ENCODE results near the gene TP53I11. TPM values are rescaled to one million over a fixed set of nuclear protein-coding genes. Genes with fewer than 3 reads are reported as not detected.

The TP53I11 gene
- total RNA-seq, 6 experiments from 2014 or later: 1.1 to 2.9 (median 1.8) TPM

DNA sequence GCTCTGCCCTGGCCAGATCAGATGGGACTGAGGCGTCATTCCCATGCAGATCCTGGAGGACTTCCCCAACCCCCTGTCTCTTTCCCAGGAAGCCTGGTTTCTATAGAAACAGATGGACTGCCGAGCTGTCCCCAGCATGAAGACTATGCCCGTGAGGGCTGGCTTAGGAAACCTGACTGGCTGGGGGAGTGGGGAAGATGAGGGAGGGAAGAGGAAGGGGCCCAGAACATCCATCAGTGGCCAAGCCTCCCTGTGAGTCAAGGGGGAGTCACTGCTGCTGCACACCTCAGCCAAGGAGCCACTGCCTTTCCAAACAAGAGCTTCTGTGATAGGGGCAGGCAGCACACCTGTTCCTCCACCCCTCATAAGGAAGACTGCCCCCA lies 5.8 kb downstream of the TP53I11 start:
- H3K27ac Mint-ChIP-seq: no peak overlapping the region
- TF ChIP-seq, protein P1, sequence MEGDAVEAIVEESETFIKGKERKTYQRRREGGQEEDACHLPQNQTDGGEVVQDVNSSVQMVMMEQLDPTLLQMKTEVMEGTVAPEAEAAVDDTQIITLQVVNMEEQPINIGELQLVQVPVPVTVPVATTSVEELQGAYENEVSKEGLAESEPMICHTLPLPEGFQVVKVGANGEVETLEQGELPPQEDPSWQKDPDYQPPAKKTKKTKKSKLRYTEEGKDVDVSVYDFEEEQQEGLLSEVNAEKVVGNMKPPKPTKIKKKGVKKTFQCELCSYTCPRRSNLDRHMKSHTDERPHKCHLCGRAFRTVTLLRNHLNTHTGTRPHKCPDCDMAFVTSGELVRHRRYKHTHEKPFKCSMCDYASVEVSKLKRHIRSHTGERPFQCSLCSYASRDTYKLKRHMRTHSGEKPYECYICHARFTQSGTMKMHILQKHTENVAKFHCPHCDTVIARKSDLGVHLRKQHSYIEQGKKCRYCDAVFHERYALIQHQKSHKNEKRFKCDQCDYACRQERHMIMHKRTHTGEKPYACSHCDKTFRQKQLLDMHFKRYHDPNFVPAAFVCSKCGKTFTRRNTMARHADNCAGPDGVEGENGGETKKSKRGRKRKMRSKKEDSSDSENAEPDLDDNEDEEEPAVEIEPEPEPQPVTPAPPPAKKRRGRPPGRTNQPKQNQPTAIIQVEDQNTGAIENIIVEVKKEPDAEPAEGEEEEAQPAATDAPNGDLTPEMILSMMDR (IDR thresholded peaks at IDR 0.05): no peak
- no peak overlapping the region for H3K4me3 Mint-ChIP-seq
- peaks cover 35% of the 10 kb centered on the region for H3K27me3 Mint-ChIP-seq (ENCODE audit: insufficient read depth)
- no peaks in the 10 kb centered on the region for H3K4me1 Mint-ChIP-seq (ENCODE audit: low read depth)
- DNase-seq: no peak
- no peaks in the 10 kb centered on the region for H3K9me3 Mint-ChIP-seq
- H3K36me3 Mint-ChIP-seq (ENCODE audit: low read depth): no peaks in the 10 kb centered on the region

DNA sequence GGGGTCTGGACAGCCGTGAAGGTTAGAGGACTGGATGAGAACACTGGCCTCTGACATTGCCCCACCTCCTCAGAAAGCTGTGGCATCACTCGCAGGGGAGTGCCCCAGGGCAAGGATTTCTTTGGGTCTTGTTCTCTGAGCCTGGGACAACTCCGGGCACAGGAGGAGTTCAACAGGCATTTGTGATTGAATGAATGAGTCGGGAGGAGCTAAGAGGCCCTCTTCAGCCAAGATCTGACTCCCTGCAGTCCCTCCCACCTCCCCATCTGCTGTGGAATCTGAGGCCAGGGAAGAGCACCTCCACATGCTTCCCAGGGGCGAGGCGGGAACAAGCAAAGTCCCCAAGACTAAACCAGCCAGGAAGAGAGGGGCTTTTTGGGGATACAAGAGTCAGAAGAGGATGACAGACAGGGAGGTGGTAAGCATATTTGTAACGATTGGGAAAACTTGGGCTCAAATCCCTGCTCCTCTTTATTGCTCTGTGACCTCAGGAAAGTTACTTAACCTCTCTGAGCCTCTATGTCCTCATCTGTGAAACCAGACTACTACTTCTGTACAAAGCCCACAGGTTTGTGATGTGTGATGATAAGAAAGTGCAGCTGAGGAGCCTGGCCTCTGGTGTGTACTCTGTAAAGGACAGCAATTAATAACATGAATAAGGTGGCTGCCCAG lies 6.4 kb downstream of the TP53I11 start:
- H3K9me3 Mint-ChIP-seq: no peaks in the 10 kb centered on the region
- no peaks in the 10 kb centered on the region for H3K36me3 Mint-ChIP-seq (ENCODE audit: low read depth)
- H3K27ac Mint-ChIP-seq: no peak overlapping the region
- H3K4me3 Mint-ChIP-seq: no peak overlapping the region
- TF ChIP-seq, protein P1 (IDR thresholded peaks at IDR 0.05): no peak
- H3K4me1 Mint-ChIP-seq (ENCODE audit: low read depth): no peaks in the 10 kb centered on the region
- H3K27me3 Mint-ChIP-seq (ENCODE audit: insufficient read depth): peaks cover 34% of the 10 kb centered on the region
- DNase-seq: no peak

DNA sequence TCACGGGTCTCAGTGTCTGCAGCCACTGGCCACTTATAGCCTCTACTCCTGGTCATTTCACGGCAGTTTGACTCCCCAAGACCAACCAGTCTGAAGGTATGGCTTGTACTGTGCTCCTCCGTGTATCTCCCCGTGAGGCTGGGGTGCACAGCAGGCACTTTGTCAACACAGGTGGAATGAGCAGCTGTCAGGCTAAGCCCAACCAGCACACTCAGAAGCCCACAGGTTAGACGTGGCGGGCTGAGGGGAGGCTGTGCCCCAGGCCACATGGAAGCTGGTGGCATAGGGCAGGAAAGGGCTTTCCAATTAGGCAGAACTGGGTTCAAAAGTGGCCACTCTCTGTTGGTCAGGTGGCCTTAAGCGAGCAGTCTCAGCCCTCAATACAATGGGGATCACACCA lies 7.0 kb downstream of the TP53I11 start:
- no peak for DNase-seq
- peaks cover 28% of the 10 kb centered on the region for H3K27me3 Mint-ChIP-seq (ENCODE audit: insufficient read depth)
- H3K4me3 Mint-ChIP-seq: no peak overlapping the region
- TF ChIP-seq, protein P1 (IDR thresholded peaks at IDR 0.05): no peak
- H3K4me1 Mint-ChIP-seq (ENCODE audit: low read depth): no peaks in the 10 kb centered on the region
- no peaks in the 10 kb centered on the region for H3K9me3 Mint-ChIP-seq
- H3K36me3 Mint-ChIP-seq (ENCODE audit: low read depth): no peaks in the 10 kb centered on the region
- H3K27ac Mint-ChIP-seq: no peak overlapping the region

DNA sequence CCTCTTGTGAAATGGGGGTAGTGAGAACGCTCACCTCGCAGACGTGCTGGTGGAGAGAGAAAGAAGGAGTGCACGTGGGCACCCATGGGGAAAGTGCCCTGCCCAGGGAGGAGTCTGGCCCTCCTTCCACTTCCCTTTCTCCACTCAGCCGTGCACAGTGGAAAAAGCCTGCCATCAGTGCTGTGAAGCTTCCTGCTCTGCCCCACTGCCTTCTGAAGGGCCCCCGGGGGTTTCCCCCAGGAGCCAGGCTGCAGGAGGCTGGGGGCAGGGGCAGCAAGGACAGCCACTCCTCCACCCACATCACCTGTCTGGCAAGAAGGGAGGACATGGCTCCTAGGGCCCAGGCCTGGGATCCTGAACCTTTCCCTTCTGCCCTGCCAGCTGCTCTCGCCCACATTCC lies 7.6 kb downstream of the TP53I11 start:
- no peak overlapping the region for H3K27ac Mint-ChIP-seq
- H3K27me3 Mint-ChIP-seq (ENCODE audit: insufficient read depth): peaks cover 22% of the 10 kb centered on the region
- H3K4me1 Mint-ChIP-seq (ENCODE audit: low read depth): no peaks in the 10 kb centered on the region
- no peaks in the 10 kb centered on the region for H3K36me3 Mint-ChIP-seq (ENCODE audit: low read depth)
- no peak for DNase-seq
- H3K9me3 Mint-ChIP-seq: no peaks in the 10 kb centered on the region
- H3K4me3 Mint-ChIP-seq: no peak overlapping the region
- TF ChIP-seq, protein P1 (IDR thresholded peaks at IDR 0.05): no peak

DNA sequence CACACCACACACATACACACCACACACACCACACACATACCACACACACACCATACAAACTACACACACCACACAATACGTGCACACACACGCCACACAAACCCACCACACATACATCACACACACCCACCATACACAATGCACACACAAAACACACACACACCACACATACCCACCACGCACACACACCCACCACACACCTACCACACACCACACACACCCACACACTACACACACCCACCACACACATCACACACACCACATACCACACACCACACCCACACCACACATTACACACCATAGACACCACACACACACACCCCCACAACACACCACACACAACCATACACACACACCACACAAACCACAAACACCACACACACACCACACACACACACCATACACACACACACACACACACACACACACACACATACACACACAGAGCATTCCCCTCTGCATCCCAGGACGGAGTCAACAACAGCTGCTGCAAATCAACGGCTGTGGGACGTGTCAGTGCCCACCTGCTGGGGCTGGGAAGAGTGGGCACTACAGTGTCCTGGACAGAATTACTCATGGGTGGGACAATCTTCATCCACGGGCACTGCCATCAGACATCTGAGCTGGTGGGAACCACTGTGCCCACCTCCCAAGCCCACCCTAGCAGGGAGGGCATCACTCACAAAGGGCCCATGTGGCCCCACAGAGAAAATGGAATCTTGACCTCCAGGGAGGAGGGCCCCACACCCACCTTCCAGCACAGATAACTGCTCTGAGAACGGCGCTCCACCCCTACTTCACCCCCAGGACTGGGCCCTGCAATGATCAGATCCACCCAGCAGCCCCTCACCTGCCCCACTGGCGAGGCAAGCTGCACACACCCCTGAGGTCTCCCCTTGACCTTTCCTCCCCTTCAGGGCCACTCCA lies 8.4 kb downstream of the TP53I11 start:
- Mint-ChIP-seq H3K27ac (no peak overlapping the region), H3K36me3 (ENCODE audit: low read depth) (no peaks in the 10 kb centered on the region), H3K27me3 (ENCODE audit: insufficient read depth) (peaks cover 18% of the 10 kb centered on the region), H3K9me3 (no peaks in the 10 kb centered on the region), H3K4me3 (no peak overlapping the region), H3K4me1 (ENCODE audit: low read depth) (no peaks in the 10 kb centered on the region)
- TF ChIP-seq, protein P1 (IDR thresholded peaks at IDR 0.05): no peak
- DNase-seq: no peak

Data from HFFc6 (cell line).